ENCODE results near the gene CDHR5. TPM values are rescaled to one million over a fixed set of nuclear protein-coding genes. Genes with fewer than 3 reads are reported as not detected.
"Not testable (repeated sequence)": the region's sequence is repeated elsewhere in the genome, so short reads cannot be mapped to it uniquely, and the experiment has no call there.

The CDHR5 gene
- total RNA-seq, 1 donor from 2014 or later: 7.1 TPM

DNA sequence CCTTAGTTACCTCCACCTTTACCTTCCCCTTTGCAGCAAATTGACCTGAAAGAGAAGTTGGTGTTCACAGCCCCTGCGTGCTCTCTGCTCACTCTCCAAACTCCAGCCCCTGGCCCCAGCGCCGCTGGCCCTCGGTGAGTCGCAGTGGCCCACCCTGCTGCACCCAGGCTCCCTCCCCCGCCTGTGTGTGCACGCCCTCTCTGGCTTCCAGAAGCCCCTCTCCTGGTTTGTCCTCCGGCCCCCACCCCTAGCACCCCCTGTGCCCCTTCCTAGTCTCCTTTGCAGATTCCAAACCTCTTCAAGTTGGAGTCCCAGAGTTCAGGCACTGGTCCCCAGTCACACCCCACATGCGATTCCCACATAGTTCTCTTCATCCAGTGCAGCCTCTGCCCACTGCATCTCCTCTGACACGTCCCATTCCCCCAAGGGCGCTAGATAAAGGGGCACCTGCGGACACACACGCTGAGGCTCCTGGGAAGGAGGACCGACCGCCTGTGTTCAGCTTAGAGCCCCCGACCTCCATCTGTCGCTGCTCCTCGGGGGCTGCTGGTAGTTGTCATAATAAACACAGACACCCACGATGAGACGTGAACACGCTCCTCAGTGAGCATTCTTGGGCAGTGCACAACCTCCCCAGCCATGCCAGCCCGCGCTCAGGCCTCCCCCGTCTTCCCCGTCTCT is 50.0 kb downstream of the CDHR5 start:
- no peak for DNase-seq (ENCODE audit: extremely low spot score, unreplicated experiment)
- Mint-ChIP-seq H3K27ac (peak overlapping the region; percentile 96), H3K27me3 (peaks cover 13% of the 10 kb centered on the region), H3K4me3 (peak overlapping the region; percentile 94), H3K36me3 (no peaks in the 10 kb centered on the region), H3K9me3 (no peaks in the 10 kb centered on the region), H3K4me1 (ENCODE audit: unreplicated experiment) (peaks cover 16% of the 10 kb centered on the region)
- TF ChIP-seq, protein P1, sequence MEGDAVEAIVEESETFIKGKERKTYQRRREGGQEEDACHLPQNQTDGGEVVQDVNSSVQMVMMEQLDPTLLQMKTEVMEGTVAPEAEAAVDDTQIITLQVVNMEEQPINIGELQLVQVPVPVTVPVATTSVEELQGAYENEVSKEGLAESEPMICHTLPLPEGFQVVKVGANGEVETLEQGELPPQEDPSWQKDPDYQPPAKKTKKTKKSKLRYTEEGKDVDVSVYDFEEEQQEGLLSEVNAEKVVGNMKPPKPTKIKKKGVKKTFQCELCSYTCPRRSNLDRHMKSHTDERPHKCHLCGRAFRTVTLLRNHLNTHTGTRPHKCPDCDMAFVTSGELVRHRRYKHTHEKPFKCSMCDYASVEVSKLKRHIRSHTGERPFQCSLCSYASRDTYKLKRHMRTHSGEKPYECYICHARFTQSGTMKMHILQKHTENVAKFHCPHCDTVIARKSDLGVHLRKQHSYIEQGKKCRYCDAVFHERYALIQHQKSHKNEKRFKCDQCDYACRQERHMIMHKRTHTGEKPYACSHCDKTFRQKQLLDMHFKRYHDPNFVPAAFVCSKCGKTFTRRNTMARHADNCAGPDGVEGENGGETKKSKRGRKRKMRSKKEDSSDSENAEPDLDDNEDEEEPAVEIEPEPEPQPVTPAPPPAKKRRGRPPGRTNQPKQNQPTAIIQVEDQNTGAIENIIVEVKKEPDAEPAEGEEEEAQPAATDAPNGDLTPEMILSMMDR (conservative IDR thresholded peaks at IDR 0.05): no peak

DNA sequence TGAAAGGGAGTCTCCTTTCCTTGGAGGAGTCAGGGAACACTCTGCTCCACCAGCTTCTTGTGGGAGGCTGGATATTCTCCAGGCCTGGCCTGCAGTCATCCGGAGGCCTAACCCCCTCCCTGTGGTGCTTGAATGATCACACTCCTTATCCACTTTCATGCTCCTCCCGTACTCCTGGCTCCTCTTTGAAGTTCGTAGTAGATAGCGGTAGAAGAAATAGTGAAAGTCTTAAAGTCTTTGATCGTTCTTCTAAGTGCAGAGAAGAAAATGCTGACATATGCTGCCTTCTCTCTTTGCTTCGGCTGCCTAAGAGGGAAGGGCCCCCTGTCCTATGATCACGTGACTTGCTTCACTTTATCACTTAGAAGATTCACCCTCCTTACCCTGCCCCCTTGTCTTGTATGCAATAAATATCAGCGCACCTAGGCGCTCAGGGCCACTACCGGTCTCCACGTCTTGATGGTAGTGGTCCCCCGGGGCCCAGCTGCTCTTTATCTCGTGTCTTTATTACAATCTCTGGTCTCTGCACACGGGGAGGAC is 50.7 kb downstream of the CDHR5 start:
- peaks cover 14% of the 10 kb centered on the region for H3K4me1 Mint-ChIP-seq (ENCODE audit: unreplicated experiment)
- peak overlapping the region; percentile 96 for H3K27ac Mint-ChIP-seq
- H3K9me3 Mint-ChIP-seq; DNase-seq (ENCODE audit: extremely low spot score, unreplicated experiment); H3K36me3 Mint-ChIP-seq: not testable (repeated sequence)
- H3K27me3 Mint-ChIP-seq: peaks cover 13% of the 10 kb centered on the region
- H3K4me3 Mint-ChIP-seq: peak overlapping the region; percentile 94

GRCh38 chr11:573146-573759 is 51.5 kb downstream of the CDHR5 start:
- Mint-ChIP-seq H3K36me3 (no peaks in the 10 kb centered on the region), H3K27ac (peak overlapping the region; percentile 50), H3K27me3 (peaks cover 13% of the 10 kb centered on the region), H3K4me1 (ENCODE audit: unreplicated experiment) (peaks cover 14% of the 10 kb centered on the region), H3K4me3 (peak overlapping the region; percentile 25), H3K9me3 (no peaks in the 10 kb centered on the region)
- DNase-seq (ENCODE audit: extremely low spot score, unreplicated experiment): no peak
- TF ChIP-seq, protein P1 (conservative IDR thresholded peaks at IDR 0.05): no peak

DNA sequence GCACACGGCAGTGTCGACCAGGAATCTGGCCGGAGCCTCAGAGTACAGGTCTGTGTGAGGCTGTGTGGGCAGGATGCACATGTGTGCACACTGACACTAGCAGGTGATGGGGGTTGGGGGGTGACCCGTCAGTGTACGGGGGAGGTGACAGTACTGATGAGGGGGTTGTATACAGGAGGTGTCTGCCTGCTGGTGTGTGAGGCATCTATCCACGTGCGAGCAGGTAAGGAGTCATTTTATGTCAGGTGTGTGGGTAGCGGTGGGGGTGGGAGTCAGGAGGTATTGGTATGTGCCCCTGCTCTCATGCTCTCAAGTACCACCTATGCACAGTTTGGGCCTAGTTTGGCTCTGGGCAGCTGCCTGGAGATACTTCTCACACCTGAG is 53.0 kb downstream of the CDHR5 start:
- Mint-ChIP-seq H3K4me3 (peak overlapping the region; percentile 28), H3K4me1 (ENCODE audit: unreplicated experiment) (peaks cover 14% of the 10 kb centered on the region), H3K27me3 (peaks cover 13% of the 10 kb centered on the region), H3K9me3 (no peaks in the 10 kb centered on the region), H3K36me3 (no peaks in the 10 kb centered on the region), H3K27ac (peak overlapping the region; percentile 94)
- DNase-seq (ENCODE audit: extremely low spot score, unreplicated experiment): no peak
- TF ChIP-seq, protein P1 (conservative IDR thresholded peaks at IDR 0.05): no peak

DNA sequence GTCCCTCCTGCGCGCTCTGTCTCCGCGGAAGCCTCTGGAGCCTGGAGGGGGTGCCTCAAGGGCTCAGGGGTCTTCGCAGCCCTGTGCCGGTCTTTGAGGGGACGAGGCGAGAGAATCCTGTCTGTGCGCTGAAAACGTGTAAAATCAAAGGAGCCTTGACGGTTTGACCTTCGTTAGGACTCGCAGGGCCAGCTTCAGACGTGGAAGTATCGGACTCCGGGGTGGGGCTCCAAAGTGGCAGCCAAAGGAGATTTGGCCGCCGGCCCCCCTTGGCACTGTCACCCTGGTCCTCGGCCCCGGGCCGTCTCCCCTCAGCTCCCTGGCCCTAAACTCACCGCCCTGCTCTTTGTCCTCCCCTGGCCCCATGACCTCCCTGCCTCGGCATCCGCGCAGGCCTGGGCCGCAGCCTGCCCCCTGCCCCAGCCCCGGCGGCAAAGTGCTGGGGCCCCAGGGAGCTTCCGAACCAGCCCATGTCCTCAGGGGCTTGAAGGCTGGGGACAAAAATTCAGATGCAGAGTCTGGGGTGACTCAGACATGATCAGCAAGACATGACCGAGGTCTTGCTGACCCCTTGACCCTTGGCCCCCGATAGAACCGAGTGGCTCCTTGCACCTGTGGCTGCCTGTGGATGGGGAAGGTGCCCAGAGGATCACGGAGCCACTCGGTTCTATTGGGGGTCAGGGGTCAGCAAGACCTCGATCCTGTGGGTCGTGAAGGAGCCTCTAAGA is 55.4 kb downstream of the CDHR5 start:
- DNase-seq (ENCODE audit: extremely low spot score, unreplicated experiment): no peak
- Mint-ChIP-seq H3K27ac (peak overlapping the region; percentile 67), H3K9me3 (no peaks in the 10 kb centered on the region), H3K36me3 (no peaks in the 10 kb centered on the region), H3K4me1 (ENCODE audit: unreplicated experiment) (peaks cover 5% of the 10 kb centered on the region), H3K27me3 (peaks cover 5% of the 10 kb centered on the region), H3K4me3 (peak overlapping the region; percentile 78)
- TF ChIP-seq, protein P1 (conservative IDR thresholded peaks at IDR 0.05): no peak

All from type B pancreatic cell (in vitro differentiated cells).